ENCODE data around the gene CYP2R1.

DNA sequence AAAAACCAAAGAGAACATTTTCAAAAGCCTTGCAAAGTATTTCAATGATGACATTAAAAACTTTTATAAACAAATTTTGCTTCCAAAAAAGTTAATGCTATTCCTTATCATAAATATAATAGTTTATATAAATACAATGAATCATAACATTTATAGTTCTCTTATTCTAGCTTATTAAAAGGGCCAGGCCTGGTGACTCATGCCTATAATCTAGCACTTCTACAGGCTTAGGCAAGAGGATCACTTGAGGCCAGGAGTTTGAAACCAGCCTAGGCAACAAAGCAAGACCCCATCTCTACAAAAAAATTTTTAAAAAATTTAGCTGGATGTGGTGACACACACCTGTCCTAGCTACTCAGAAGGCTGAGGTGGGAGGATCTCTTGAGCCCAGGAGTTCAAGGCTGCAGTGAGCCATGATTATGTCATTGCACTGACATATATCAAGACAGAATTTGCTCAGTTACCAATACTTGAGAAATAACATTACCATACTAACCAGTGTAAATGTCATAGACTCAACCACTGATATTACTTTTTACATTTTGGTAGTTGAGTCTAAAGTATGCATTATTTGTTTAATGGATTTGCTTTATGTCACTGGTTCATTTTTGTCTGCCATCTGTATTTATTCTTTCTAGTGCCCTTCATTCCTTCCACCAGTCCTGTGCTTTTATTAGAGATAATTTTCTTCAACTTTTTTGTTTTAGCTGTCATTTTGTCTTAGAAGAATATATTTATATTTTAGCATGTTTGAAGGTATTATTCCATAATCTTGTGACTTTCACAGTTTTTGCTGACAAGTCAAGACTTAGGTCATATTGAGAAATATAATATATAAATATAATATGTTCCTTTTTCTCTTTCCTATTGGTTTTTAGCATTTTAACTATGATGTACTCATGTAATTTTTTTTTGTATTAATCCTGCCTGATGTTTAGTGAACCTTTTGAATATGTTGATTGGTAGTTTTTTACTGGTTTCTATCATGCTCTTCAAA, 56.2 kb downstream of the CYP2R1 start:
- no peak for TF ChIP-seq POLR2A (IDR thresholded peaks at IDR 0.05; ENCODE audit: low read depth, low read length)
- no peak for TF ChIP-seq POLR2AphosphoS5 (IDR thresholded peaks at IDR 0.05; ENCODE audit: low read depth, low read length)
- TF ChIP-seq TAF1 (IDR thresholded peaks at IDR 0.05; ENCODE audit: low read depth, low read length): no peak
- no peak for TF ChIP-seq SPI1 (IDR thresholded peaks at IDR 0.05; ENCODE audit: low read depth, low read length)
- TF ChIP-seq POU2F2 (IDR thresholded peaks at IDR 0.05; ENCODE audit: low read depth, low read length): no peak
- no peak for TF ChIP-seq PAX5 (IDR thresholded peaks at IDR 0.05; ENCODE audit: insufficient read depth, low read length, severe bottlenecking)

Data from GM12891 (cell line).